OCI-LY3 (cell line): ENCODE measurements around the gene BSPRY.

ENCODE experiments used
- CTCF ChIP-seq: fragments of 200-600, 300-600 bp; sonication (generic); IDR thresholded peaks from 2 replicates; pipeline ENCODE4 v1.5.1; 2014; ENCODE audit warnings: antibody characterized with exemption, low read length, low read depth
- EZH2phosphoT487 ChIP-seq: fragments of 200-600 bp; shearing (Covaris generic); IDR thresholded peaks from 2 replicates; pipeline ENCODE4 v1.6.1; 2018; ENCODE audit warnings: antibody characterized with exemption, mixed run types, low read depth

GRCh38 chr9:113410207-113410864 is 61.0 kb downstream of the BSPRY start, which contains the start of the genes C9orf43 and POLE3:
- TF ChIP-seq CTCF (no peak), EZH2phosphoT487 (no peak)
